ENCODE results near the gene NOL8. TPM values are rescaled to one million over a fixed set of nuclear protein-coding genes. Genes with fewer than 3 reads are reported as not detected.
A peak's percentile ranks its signal among the peaks of the same experiment; 100 is the strongest.

NOL8 gene
- total and polyA plus RNA-seq, 2 donors from 2014 or later: 10.8 to 32.4 TPM

- peaks cover 8 to 47% (median 21%) of the 10 kb centered on the region in 3 donors for H3K36me3 ChIP-seq (ENCODE audit: control insufficient read depth in 2 of 3, insufficient read depth in 3 of 3, low read length in 3 of 3)
- no peak overlapping the region for H3K4me3 ChIP-seq (ENCODE audit: low read length in 3 of 3)
- H3K9ac ChIP-seq (ENCODE audit: low read length in 3 of 3): no peak overlapping the region
- H3K4me1 ChIP-seq (ENCODE audit: control insufficient read depth in 2 of 3, insufficient read depth in 2 of 3, low read depth in 1 of 3, low read length in 3 of 3): peaks cover 0 to 2% (median 0%) of the 10 kb centered on the region in 3 donors
- H3K27me3 ChIP-seq (ENCODE audit: control insufficient read depth, insufficient read depth, low read length): no peaks in the 10 kb centered on the region
- no peaks in the 10 kb centered on the region for H3K9me3 ChIP-seq (ENCODE audit: control insufficient read depth in 2 of 3, insufficient read depth in 1 of 3, low read length in 3 of 3)
- DNase-seq: no peak
- H3K27ac ChIP-seq (ENCODE audit: low read depth in 2 of 2, low read length in 2 of 2): no peak overlapping the region
- no peak for FAIRE-seq
- TF ChIP-seq CTCF (IDR thresholded peaks at IDR 0.05; ENCODE audit: borderline replicate concordance, extremely low read depth, insufficient read depth): no peak
- intact Hi-C loops (cut with DNase I): no loop called here
Observed at GRCh38 chr9:92279302-92279701, 45.8 kb downstream of the NOL8 start.

- no peak overlapping the region for H3K27ac ChIP-seq (ENCODE audit: low read depth in 2 of 2, low read length in 2 of 2)
- no peak for TF ChIP-seq CTCF (IDR thresholded peaks at IDR 0.05; ENCODE audit: borderline replicate concordance, extremely low read depth, insufficient read depth)
- H3K9ac ChIP-seq (ENCODE audit: low read length in 3 of 3): no peak overlapping the region
- H3K9me3 ChIP-seq (ENCODE audit: control insufficient read depth in 2 of 3, insufficient read depth in 1 of 3, low read length in 3 of 3): no peaks in the 10 kb centered on the region
- H3K4me3 ChIP-seq (ENCODE audit: low read length in 3 of 3): no peak overlapping the region
- DNase-seq: no peak
- H3K36me3 ChIP-seq (ENCODE audit: control insufficient read depth in 2 of 3, insufficient read depth in 3 of 3, low read length in 3 of 3): peaks cover 8 to 54% (median 26%) of the 10 kb centered on the region in 3 donors
- intact Hi-C loops (cut with DNase I): no loop called here
- FAIRE-seq: no peak
- peaks cover 0 to 2% (median 0%) of the 10 kb centered on the region in 3 donors for H3K4me1 ChIP-seq (ENCODE audit: control insufficient read depth in 2 of 3, insufficient read depth in 2 of 3, low read depth in 1 of 3, low read length in 3 of 3)
- no peaks in the 10 kb centered on the region for H3K27me3 ChIP-seq (ENCODE audit: control insufficient read depth, insufficient read depth, low read length)
Observed at GRCh38 chr9:92278110-92278509, 47.0 kb downstream of the NOL8 start.

GRCh38 chr9:92276331-92277032, 48.7 kb downstream of the NOL8 start:
- peaks cover 15 to 67% (median 34%) of the 10 kb centered on the region in 3 donors for H3K36me3 ChIP-seq (ENCODE audit: control insufficient read depth in 2 of 3, insufficient read depth in 3 of 3, low read length in 3 of 3)
- TF ChIP-seq CTCF (IDR thresholded peaks at IDR 0.05; ENCODE audit: borderline replicate concordance, extremely low read depth, insufficient read depth): no peak
- DNase-seq: peak in 4 of 5 donors; percentile 71 to 90 (median 82)
- no peaks in the 10 kb centered on the region for H3K9me3 ChIP-seq (ENCODE audit: control insufficient read depth in 2 of 3, insufficient read depth in 1 of 3, low read length in 3 of 3)
- peaks cover 0 to 2% (median 0%) of the 10 kb centered on the region in 3 donors for H3K4me1 ChIP-seq (ENCODE audit: control insufficient read depth in 2 of 3, insufficient read depth in 2 of 3, low read depth in 1 of 3, low read length in 3 of 3)
- H3K27me3 ChIP-seq (ENCODE audit: control insufficient read depth, insufficient read depth, low read length): no peaks in the 10 kb centered on the region
- H3K27ac ChIP-seq (ENCODE audit: low read depth in 2 of 2, low read length in 2 of 2): no peak overlapping the region
- FAIRE-seq: no peak
- intact Hi-C loops (cut with DNase I): no loop called here
- H3K4me3 ChIP-seq (ENCODE audit: low read length in 3 of 3): no peak overlapping the region
- H3K9ac ChIP-seq (ENCODE audit: low read length in 3 of 3): no peak overlapping the region

Data from kidney (tissue), 14 donors.